Activated CD4-positive, CD25-positive, alpha-beta regulatory T cell treated with anti-CD3 and anti-CD28 coated beads, Interleukin-2, amount 50 U/mL, for 24 hours (primary cell): ENCODE data around the gene FABP1.

Source experiments
- ATAC-seq, 2 donors: fragments of 150-1000 bp; cut with Tn5 transposase; one replicate each; pipeline ENCODE4 v1.10.0; 2021; ENCODE audit warnings: mild to moderate bottlenecking in 1 of 2, moderate library complexity in 1 of 2

FABP1 gene

DNA sequence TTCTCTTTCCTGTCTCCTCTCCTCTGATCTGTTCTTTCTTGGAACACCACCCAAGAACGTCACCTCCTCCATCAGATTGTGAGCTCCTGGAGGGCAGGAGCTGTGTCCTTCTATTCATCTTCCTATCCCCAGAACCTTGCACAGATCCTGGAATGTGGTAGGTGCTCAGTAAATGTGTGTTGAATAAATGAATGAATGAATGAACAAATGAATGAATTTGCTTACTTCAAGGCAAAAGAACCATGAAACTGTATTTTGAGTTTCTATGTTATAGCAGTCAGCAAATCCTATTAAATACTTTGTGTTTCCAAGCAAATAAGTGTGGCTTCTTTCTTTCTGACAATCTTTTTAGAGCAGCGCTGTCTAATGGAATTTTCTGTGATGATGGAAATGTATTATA is 14.8 kb downstream of the FABP1 start:
- ATAC-seq = no peak

DNA sequence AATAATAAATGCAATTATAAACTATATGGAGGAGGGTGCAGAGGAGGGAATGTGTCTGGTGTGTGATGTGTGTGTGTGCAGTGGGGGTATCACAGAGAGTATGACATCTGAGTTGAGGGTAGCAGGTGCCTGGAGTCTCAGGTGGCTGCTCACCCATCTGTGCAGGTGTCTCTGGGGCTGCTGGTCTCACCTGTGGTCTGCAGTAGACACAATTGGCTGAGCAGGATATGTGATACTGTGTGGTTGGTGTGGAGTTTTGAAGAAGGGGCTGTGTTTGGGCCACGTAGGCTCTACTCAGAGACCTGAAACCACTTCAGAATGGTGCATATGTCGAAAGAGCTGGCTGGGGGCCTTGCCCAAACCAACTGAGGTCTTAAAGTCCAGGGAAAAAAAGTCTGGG is 17.0 kb downstream of the FABP1 start:
- ATAC-seq = no peak

DNA sequence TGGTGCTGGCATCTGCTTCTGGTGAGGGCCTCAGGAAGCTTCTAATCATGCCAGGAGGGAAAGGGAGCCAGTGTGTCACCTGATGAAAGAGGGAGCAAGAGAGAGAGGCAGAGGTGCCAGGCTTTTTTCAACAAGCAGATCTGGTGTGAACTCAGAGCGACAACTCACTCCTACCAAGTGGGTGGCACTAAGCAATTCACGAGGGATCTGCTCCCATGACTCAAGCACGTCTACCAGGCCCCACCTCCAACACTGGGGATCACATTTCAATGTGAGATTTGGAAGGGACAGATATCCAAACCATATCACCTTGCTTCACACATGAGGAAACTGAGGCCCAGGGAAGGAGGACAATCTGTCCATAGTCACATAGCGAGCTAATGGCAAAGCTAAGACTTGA is 19.1 kb downstream of the FABP1 start:
- ATAC-seq = no peak

DNA sequence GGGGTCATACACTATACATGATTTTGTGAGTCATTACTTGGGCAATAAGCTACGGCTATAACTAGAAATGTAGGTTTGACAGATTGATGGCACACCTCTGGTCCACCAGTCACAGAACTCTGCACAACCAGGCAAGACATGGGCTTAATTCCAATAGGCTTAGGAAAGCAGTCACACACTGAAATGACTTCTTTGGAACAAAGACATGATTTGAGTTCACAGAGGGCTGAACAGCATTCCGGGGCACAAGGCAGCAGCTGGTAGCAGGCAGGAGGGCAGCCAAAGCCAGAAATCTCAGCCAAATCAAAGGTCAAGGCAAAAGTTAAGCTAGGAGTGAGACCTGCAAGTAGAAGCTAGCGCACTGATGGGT is 27.4 kb downstream of the FABP1 start:
- no peak for ATAC-seq

DNA sequence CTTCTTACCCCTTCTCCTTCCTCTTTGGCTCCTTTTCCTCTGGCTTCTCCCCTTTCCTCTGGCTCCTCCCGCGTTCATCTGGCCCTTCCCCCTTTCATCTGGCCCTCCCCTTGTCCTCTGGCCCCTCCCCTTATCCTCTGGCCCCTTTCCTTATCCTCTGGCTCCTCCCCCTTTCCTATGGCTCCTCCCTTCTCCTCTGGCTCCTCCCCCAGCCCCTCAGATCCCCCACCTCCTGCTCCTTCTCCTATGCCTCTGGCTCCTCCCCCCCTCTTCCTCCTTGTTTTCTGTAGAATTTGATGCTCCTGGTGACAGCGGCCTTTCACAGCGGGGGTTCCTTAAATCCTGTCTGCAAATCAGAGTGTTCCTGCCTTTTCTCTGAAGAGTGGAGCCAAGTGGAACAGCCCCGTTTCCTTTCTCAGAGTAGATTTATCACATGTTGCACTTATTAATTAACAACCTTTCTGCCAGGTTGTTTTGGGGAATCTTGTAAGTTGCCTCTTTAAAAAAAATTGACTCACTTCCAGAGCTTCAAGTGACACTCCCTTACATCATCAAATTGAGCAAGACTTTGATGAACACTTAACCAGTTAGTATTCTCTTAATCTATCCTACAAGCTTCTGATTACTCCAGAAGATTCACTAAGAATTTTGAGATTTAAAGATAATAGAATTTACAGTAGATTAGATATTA is 27.9 kb downstream of the FABP1 start:
- no peak for ATAC-seq

DNA sequence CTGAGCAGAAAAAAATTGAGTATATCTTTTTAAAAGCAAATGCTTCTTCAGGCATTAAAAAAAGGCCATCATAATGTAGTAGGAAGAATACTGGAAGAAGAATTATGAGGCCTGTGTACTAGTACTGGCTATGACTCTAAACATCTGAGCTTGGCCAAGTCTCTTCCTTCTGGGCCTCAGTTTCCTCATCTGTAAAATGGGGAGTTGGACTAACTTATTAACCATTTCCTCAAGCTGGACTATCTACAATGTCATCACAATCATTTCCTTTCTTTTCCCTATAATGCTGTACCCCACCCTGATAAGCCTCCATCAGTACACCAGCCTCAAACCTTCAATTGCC is 29.3 kb downstream of the FABP1 start:
- ATAC-seq = no peak

DNA sequence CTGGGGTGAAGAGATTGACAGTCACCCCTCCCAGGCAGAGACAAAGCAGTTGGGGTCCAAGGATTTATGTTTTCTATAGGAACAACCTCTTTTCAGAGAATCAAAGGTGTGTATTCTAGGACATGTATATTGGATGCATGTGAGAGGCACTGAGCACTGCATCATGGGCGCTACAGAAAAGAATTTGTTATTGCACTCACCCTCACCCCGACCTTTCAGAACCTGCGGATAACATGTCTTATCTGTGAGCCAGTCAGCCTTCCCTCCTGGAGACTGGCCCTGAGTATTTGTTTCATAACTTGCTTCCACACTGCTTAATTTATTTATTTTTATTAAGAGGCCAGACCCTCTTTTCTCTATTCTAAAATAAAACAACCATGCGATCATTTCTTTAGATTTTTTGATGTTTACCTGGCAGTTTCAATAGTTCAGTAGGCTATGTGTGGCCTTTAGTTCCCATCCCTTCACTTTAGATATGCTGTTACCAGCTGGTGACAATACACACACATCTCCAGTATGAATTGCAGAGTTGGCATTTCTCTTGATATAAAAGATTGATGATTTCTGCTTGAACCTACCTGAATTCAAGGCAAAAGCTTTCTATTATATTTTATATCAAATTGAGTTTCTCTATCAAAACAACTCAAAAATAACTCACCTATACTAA is 29.8 kb downstream of the FABP1 start:
- no peak for ATAC-seq

DNA sequence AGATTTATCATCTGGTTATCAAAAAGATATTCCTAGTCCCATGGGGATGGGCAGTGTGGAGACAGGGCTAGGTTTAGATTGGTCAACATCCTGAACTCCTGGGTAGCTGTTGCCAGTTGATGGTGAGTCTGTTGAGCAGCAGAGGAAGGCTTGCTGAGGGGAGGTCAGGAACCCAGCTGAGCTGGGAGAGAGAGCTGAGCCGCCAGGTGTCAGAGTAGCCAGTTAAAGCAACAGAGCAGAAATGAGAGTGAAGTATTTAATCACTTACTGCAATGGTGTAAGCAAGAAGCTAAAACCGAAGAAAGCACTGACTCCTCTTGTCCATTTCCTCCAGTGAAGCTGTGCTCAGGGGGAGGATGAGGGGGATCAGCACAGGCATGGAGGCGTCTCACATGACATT is 30.7 kb downstream of the FABP1 start:
- ATAC-seq = no peak

DNA sequence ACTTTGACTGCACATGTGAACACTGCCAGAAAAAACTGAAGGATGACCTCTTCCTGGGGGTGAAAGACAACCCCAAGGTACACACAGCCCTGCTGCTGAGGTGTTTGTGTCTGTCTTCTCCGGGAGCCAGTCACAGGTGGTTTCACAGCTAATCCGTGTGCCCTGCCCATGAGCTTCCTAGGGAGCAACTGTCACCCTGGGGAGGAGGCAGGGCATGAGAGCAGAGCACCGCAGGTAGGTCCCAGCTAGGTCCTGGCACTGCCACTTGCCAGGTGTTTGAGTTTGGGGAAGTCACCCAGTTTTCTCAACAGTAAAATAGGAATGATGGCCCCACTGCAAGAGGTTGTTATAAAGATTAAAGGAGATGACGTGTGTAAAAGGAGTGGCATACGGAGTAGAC is 31.2 kb downstream of the FABP1 start:
- no peak for ATAC-seq

DNA sequence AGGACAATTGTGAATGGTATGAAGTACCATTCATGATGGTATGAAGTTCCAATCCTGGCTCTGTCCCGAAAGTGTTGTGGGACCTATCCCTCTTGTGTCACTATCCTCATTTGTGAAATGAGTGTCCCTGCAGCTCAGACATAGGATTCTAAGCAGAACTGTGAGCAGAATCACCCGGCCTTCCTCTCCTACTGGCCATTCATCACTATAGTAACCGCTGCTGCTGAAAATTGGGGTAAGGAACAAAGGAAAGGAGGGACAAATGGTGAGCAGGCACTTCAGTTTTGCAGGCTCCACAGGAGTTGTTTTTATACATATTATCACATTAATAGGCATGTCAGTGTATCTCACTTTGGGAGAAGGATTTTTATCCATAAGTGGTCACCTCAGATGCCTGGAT is 32.8 kb downstream of the FABP1 start:
- no peak for ATAC-seq

DNA sequence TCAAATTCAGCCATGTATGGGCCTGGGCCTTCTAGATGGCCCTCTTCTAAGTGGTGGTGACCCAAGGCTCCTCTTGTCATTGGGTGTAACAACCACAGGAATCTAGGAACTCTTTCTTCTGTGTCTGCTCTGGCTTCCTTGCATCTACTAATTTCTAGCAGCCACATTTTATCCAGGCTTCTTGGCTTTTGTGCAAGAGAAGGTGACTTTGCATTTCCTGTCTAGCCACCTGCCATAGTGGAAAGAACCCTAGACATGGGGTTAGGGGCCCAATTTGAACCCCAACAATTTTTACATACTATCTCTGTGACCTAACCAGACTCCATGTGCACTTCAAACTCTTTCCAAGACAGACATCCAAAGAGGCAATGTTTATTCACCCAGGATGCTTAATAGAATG is 35.1 kb downstream of the FABP1 start:
- ATAC-seq = no peak

DNA sequence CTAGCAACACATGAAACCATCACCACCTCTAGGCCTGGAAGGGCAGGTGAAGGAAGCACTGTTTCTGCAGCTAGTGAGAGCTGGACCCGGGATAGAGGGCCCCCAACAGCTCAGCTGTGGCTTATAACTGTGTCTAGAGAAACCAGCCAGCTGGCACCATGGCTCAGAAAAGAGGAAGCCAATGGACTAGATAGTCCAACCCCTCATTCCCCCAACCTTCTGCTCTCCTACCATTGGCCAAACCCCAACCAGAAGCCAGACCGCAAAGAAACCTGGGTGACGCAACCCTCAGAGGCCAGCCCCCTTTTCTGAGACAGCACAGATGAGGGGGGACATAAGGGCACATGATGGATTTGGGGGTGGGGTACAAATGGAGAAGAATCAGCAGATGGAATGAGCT is 35.9 kb downstream of the FABP1 start:
- no peak for ATAC-seq

DNA sequence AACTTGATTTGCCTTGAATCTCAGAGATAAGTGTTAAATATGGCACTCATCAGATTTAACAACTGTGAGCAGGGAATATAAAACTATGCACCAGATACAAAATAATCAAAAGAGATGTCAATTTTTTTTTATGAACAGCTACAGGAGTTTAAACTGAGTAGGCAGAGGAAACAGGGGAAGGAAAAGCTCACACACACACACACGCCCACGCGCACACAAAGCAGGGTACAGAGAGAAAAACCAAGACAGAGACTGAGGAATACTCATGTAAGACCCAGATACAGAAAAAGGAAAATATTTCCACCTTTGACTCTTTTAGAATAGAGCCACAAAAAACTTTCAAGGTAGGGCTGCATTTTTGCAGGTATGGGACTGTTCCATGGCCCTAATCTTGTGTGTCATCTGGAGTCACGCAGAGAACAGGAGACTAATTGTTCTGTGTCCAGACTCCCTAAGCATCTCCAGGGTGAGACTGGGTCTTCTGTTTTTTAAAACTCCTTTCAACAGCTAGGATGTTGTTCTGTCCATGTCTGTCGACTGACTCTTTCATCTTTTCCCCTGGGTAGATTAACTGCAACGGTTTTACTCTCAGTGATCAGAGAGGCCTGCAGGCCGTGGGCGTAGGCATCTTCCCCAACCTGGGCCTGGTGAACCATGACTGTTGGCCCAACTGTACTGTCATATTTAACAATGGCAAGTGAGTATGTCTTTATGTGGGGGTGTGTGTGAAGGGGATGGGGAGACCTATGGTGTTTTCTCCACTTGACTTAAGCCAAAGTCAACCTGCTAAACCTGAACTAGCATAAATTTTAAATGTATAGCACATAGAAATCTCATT is 37.2 kb downstream of the FABP1 start:
- peak in 1 of 2 donors; percentile 67 for ATAC-seq

DNA sequence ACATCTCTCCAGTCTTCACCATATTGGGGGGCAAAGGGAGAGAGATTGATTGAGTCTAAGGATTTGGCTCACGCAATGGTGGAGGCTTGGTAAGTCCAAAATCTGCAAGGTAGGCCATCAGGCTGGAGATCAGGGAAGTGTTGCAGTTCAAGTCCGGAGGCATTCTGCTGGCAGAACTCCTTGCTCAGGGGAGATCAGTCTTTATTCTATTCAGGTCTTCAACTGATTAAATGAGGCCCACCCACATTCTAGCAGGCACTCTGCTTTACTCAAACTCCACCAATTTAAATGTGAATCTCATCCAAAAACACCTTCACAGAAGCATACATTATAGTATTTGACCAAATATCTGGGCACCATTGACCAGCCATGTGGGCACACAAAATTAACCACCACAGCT is 38.9 kb downstream of the FABP1 start:
- no peak for ATAC-seq

DNA sequence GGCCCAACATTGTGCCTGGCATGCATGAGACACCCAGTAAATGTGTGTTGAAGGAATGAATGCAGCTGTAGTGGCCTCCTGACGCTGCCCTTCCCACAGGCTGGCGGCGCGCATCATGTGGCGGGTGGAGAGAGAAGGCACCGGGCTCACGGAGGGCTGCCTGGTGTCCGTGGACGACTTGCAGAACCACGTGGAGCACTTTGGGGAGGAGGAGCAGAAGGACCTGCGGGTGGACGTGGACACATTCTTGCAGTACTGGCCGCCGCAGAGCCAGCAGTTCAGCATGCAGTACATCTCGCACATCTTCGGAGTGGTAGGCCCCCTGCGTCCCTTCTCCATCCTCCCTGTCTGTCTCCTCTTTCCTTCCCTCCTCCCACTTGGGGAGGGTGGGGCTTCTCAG is 40.1 kb downstream of the FABP1 start:
- no peak for ATAC-seq

DNA sequence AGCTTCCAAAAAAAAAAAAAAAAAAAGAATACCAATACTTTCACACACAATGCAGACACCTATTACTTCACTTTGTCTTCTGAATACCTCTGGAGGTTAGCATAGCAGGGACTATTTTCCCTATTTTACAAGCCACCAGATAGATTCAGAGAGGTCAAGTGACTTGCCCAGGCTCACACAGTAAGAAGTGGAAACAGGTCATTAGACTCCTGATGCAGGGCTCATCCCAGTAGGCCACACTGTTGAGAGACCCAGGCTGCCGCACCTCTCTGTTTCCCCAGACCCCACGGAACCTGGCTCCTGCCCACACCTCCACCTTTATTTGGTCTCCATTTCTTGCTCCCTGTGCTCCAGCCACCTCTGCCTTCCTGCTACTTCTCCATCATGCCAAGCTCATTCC is 40.8 kb downstream of the FABP1 start:
- ATAC-seq = no peak

DNA sequence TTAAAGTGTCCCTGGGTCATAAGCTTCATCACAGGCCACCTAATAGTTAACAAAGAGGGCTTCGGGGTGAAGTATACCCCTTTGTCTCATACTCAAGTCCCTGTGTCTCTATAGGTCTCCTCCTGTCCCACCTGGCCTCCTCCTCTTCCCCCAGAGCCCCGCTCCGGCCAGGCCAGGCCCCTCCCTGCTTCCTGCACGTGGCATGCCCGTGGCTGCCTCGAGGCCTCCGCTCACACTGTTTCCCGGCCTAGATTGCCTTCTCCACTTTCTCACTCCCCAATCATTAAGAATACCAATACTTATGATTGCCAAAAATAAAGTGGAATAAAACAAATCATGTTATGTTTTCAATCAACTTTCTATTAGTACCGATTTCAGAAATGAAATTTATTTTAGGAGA is 41.5 kb downstream of the FABP1 start:
- no peak for ATAC-seq

DNA sequence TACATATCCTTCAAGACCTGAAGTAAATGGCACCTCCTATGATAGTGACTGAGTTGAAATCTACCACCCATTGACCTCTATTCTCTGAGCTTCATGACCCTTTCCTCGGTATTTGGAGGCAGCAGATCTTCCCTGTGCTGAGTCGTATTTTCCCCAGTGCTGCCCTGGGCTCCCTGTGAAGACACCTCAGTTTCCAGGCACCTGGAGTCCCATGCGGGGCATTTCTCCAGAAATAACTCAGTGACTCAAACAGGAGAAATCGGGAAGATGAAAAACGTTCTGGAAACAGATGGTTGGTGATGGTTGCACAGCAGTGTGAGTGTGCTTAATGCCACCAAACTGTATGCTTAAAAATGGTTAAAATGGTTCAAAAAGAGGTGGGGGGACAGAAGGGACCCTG is 42.3 kb downstream of the FABP1 start:
- ATAC-seq = no peak

DNA sequence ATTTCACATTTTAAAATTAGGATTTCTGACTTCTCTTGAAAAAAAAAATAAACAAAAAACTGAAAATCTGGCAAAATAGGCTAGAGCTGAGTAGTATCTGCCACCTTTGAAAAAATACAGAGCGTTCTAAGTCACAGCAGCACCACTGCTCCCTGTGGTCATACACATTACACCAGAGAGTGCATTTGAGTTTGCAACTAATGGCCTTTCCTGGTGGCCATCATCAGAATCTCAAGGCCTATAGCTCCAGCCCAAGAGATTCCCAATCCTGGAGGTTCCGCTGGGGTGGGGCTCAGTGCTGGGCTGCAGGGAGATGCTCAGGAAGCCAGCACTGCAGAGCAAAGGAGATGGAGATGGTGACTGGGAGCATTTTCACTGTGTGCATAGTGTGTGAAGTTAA is 42.8 kb downstream of the FABP1 start:
- ATAC-seq = no peak

DNA sequence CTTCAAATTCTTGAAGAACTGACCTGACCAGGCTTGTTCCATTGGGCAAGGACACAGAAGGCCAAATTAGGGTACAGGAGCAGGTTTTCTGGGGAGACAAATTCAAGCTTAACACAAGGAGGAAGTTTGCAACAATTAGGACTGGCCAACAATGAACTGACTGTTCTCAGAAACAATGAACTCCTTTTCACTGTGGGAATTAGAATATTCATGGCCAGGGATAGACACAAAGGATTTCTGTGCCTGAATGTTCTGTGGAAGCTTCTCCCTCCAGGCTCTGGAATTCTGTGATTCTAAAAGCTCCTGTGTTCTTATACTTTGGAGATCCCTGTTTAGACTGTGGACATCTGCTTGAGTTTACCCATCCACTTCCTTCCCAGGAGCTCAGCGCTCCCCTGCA is 45.1 kb downstream of the FABP1 start:
- ATAC-seq = no peak

DNA sequence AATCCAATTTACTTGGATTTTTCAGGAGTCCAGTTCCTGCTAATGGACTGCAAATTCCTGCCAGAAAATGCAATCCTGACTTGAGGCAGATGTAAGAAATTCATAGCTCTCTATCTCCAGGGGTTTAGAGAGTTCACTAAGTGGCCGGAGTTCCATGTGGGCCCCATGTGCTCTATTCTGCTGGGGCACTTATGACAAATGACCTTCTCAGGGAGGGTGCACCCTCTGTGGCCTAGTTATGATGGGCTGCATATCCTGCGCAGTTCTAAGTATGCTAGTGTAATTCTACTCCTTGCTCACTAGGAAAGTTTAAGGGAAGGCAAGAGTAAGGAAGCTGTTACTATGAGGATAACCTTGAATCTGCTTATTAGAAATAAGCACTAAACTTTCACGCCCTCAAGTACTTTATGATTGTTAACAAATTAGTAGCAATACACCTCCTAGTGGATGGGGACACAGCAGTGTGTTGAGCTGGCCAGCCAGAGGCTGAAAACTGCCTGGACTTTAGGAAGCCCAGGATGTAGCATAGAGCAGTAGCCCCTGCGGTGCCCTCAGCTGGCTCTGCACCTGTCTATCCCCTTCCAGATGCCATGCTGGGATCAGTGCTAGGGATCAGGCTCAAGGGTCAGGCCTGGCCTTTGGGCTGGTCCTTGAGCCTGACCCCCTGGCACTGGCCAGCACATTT is 45.8 kb downstream of the FABP1 start:
- no peak for ATAC-seq

DNA sequence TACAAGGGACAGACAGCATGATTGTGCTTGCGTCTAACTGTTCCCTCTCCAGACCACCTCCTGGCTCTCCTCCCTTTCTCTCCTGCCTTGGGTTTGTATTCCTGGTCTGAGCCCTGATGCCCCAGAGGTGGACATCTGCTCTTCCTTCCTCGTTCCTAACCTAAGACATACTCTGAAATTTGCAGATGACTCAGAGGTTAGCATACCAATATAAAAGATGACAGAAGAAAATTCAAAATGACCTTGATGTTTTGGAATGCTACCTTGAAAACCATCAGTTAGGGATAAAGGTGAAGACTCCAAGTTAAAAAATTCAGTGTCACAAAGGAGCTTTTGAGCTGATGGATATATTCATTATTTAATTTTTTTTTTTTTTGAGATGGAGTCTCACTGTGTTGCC is 47.3 kb downstream of the FABP1 start:
- no peak for ATAC-seq

DNA sequence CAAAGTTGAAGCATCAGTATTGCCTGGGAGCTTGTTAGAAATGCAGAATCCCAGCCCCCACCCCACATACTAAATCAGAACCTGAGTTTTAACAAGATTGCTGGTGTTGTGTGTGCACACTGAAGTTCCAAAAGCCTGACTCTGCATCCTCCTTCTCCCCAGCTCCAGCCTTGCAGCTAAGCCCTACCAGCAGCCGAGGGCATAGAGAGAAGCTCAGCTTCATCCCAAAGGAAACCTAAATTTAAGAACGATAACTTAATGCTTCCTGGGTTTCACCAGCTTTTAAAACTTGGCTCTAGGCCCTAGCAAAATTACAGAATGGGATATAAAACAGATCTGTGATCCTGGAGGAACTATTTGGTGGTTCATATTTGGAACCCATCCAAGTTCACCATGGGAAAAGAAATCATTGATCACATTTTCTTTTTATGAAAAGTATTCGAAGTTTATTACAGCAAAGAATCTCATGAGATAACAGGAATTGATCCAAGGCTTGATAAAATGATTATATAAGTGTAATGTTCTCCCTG is 49.2 kb downstream of the FABP1 start:
- no peak for ATAC-seq
